Stimulated activated CD8-positive, alpha-beta memory T cell treated with anti-CD3 and anti-CD28 coated beads, Interleukin-7, amount 100 ng/mL, for 4 hours (primary cell): ENCODE measurements around the gene OXSR1.
"Not testable (repeated sequence)": the region's sequence is repeated elsewhere in the genome, so short reads cannot be mapped to it uniquely, and the experiment has no call there.

Experiments
- DNase-seq, 2 donors: peaks; one replicate each; pipeline ENCODE4 v3.0.0-alpha.2; 2020; ENCODE audit warnings: low read depth in 2 of 2

The OXSR1 gene

DNA sequence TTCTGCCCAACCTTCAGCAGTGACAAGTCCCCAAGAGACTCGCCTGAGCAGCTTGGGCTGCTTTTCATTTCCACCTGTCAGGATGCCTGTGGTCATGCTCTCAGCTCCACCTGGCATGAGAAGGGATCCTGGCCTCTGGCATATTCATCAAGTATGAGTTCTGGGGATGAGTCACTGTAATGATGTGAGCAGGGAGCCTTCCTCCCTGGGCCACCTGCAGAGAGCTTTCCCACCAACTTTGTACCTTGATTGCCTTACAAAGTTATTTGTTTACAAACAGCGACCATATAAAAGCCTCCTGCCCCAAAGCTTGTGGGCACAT is 23.4 kb upstream of the OXSR1 start:
- no peak for DNase-seq

DNA sequence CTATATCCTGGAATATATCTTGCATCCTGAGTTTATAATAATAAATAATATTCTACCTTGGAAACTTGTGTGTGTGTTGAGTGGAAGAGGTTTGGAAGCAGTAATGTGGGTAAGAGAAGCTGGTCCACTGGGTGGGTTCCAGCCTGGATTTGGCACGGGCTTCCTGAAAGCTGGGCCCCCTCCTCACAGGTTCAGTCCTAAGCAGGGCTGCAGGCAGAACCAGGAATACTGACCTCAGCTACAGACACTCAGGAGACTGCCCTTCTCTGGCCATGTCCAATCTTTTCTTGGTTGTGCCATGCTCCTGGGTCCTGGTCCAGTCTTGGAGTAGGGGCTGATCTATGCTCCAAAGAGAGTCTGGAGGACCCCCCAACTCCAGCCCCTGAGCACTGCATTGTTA is 22.4 kb upstream of the OXSR1 start:
- no peak for DNase-seq

GRCh38 chr3:38143511-38143910 is 21.8 kb upstream of the OXSR1 start:
- DNase-seq, result no peak

DNA sequence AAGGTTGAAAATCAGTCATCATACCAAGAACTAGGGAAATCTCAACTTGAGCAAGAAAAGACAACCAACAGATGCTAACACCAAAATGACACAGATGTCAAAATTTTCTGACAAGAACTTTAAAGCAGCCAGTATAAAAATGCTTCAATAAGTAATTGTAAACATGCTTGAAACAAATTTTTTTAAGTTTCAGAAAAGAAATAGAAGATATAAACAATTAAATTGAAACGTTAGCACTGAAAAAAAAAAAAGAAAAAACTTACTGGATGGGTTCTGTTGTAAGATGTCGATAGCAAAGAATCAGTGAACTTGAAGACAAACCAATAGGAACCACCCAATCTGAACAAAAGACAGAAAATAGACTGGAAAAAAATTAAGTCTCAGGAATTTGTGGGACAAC is 18.8 kb upstream of the OXSR1 start:
- DNase-seq, result no peak

GRCh38 chr3:38147421-38147820 is 17.9 kb upstream of the OXSR1 start:
- DNase-seq, result no peak

GRCh38 chr3:38148311-38148882 is 16.9 kb upstream of the OXSR1 start:
- no peak for DNase-seq

DNA sequence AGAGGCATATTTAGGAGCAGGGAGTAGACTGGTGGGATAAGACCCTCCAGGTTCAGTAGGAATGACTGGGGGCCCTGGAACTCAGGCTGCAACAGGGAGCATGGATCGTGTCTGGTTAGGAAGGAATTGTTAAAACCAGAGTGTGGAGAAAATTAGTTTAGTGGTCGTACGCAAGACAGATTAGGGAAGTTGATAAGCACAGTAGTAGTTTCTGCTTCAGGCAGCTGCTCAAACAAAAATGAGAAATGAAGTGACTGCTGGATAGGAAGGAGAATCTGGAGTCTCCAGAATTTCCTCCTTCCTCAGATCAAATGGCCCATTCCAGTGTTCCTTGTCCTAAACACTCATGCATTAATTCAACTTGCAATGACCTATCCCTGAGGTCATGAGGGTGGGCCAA is 15.6 kb upstream of the OXSR1 start:
- no peak for DNase-seq

DNA sequence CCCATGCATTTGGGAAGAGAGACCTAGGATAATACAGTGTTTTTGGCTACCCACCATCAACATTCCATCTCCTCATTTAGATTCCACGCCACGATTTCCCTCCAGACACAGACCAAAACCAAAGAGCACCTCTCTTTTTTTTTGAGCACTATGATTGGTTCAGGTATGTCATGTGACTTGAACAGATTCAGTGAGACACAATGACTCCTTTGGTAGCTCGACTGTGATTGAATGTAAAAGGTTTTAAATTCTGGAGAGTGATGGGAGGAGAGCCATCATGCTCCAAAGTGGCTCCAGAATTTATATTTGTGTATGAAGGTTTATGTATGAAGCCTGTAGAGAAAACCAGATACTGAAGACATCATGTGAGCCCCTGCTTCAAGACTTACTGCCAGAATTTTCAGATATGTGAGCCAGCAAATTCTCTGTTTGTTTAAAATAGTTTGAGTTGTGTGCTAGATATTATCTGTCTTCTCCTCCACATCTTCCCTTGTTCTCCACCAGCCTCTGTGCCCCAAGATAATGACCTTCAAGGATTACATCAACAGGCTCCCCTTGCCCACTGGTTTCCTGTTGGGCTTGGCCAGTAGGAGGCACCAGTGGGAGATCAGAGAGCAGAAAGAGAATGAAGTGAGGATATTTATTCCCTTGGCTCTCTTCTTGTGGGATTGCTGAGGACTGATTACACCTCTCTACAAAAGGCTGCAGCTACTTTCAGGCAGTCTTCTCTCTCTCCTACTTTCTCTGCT is 14.4 kb upstream of the OXSR1 start:
- no peak for DNase-seq

DNA sequence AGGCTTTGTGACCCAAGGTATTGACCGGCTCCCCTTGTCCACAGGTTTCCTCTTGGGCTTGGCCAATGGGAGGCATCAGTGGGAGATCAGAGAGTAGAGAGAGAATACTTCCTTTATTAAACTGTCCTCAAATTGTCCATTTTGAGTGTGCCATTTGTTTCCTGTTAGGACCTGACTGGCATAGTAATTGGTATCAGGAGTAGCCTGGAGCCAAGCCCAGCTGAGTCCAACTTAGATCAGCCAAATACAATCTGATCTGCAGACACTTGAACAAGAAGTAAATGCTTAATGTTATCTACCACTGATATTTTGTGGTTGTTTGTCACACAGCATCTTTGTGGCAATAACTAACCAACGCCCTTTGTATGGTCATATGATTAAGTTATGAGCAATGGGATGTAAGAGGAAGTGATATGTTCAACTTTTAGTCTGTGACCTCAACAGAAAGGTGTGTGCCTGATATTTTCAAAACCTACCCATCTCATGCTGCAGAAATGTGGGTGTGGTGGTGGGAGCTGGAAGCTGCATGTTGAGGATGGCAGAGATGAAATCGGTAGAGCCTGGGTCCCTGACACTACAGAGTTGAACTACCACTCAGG is 13.6 kb upstream of the OXSR1 start:
- no peak for DNase-seq

DNA sequence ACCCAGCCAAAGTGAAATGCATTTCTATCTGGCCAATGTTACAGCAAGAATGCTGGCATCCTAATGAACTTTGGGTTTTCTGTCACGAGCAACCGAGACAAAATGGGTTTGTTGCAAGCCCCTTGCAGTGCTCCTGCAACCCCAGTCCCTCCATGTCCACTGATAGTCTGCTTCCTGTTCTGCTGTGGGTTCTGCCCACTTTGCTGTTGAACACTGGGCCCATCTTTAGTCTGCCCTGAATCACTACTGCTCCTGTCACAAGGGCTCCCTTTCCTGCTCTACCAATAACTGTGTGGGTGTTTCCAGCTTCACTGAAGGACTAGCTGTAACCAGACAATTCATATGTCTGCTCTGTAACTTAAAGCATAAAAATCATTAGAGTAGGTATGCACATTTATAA is 12.7 kb upstream of the OXSR1 start:
- no peak for DNase-seq

GRCh38 chr3:38153221-38153620 is 12.1 kb upstream of the OXSR1 start:
- no peak for DNase-seq

- DNase-seq, result no peak
Observed at GRCh38 chr3:38154033-38154494, 11.3 kb upstream of the OXSR1 start.

GRCh38 chr3:38154625-38155255 is 10.6 kb upstream of the OXSR1 start:
- no peak for DNase-seq

GRCh38 chr3:38155825-38156224 is 9.5 kb upstream of the OXSR1 start:
- DNase-seq, result no peak

GRCh38 chr3:38157117-38157516 is 8.2 kb upstream of the OXSR1 start:
- no peak for DNase-seq

DNA sequence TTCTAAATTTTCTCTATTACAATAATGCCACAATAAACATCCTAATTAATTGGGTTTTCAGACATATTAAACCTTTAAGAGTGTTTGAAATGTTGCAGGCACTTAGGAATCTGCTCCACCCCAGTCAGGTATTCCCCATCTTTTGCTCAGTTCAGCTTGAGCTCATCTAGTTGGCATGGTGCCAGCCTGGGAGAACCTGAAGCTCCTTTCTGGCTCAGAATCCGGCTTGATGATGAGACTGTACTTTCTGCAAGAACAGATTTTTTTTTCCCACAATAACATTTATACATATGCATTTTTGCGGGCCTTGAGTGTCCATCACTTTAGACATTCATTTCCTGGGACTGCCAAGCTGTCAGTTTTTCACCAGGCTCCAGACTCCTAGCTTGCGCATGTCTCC is 7.7 kb upstream of the OXSR1 start:
- DNase-seq, result no peak

GRCh38 chr3:38158472-38158871 is 6.9 kb upstream of the OXSR1 start:
- DNase-seq, result no peak

- not testable (repeated sequence) for DNase-seq
Observed at GRCh38 chr3:38160704-38161103, 4.6 kb upstream of the OXSR1 start.

GRCh38 chr3:38163117-38163840 is 2.1 kb upstream of the OXSR1 start:
- DNase-seq, result no peak

DNA sequence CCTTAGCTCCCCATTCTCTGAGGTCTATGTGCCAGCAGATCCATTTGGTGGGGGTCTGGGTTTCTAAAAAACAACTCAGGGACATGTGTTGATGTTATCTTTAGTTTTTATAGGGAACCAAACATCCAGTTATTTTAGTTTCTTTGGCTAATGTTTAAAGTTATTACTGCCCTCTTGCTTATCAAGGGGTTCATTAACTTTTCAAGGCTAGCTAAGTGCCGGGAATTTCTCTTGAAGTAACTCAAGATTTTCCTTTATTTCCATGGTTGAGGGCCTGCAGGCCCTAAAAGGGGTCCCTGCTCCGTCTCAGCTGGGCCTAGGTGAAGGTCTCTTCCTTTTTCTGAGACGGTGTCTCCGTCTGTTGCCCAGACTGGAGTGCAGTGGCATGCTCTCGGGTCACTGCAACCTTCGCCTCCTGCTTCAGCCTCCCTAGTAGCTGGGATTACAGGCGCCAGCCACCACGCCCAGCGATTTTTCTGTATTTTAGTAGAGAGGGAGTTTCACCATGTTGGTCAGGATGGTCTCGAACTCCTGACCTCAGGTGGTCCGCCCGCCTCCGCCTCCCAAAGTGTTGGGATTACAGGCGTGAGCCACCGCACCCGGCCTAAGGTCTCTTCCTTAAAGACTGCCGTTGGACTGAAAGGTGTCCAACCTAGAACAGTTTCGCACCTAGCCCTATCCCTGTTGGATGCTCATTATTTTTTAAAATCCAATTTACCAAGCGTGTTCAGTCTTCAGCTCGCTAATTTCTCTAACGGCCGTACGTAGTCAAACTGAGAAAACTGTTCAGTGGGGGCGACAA is 1.3 kb upstream of the OXSR1 start:
- DNase-seq, result no peak

DNA sequence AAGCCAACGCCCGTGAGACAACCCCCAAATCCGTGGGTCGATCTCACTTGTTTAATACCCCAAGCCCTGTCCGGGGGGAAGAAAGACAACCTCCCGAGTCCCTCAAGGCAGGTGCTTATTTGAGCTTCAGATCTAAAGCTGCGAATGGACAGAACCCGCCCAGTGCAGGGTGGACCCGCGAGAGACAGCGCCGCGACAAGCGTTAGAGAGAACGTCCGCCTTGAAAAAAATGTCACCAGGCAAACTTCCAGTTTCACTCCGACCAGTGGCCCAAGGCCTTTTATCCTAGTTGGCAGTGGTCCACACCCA is 740 bp upstream of the OXSR1 start:
- DNase-seq, result no peak
